Thoracic aorta (tissue), 2 donors: ENCODE data around the gene KRT12. TPM values are rescaled to one million over a fixed set of nuclear protein-coding genes. Genes with fewer than 3 reads are reported as not detected.

Experiments used
- ATAC-seq: fragments of 150-250 bp; one replicate; pipeline ENCODE4 v1.8.0; 2017; ENCODE audit warnings: low read depth; ENCODE audit not compliant: insufficient number of reproducible peaks, low FRiP score
- DNase-seq: peaks from one replicate; pipeline ENCODE4 v3.0.0-alpha.2; 2020; ENCODE audit warnings: low spot score
- H3K27ac ChIP-seq, 2 donors: fragments of 200-600 bp; sonication (generic); 1 replicate in 1 of 2; 2 replicates in 1 of 2; pipeline ENCODE4 v1.5.1; 2016; ENCODE audit warnings: mild to moderate bottlenecking in 2 of 2, moderate library complexity in 2 of 2
- H3K27me3 ChIP-seq: fragments of 200-600 bp; sonication (generic); replicated peaks from 2 replicates; pipeline ENCODE4 v1.6.0; 2016; ENCODE audit warnings: mild to moderate bottlenecking; ENCODE audit not compliant: insufficient read depth
- H3K36me3 ChIP-seq: fragments of 200-600 bp; sonication (generic); one replicate; pipeline ENCODE4 v1.5.1; 2016
- H3K4me1 ChIP-seq, 2 donors: fragments of 200-600 bp; sonication (generic); 1 replicate in 1 of 2; 2 replicates in 1 of 2; pipeline versions ENCODE4 v1.5.1 to v1.6.0; 2016; ENCODE audit warnings: low read depth in 2 of 2, mild to moderate bottlenecking in 1 of 2; ENCODE audit not compliant: control insufficient read depth in 1 of 2
- H3K4me3 ChIP-seq: fragments of 200-600 bp; sonication (generic); 2 replicates; pipeline ENCODE4 v1.5.1; 2016; ENCODE audit warnings: mild to moderate bottlenecking
- H3K9me3 ChIP-seq: fragments of 200-600 bp; sonication (generic); 2 replicates; pipeline ENCODE4 v1.5.1; 2016
- CTCF ChIP-seq: fragments of 200-600 bp; sonication (generic); IDR thresholded peaks from one replicate; pipeline ENCODE4 v1.5.1; 2019; ENCODE audit warnings: antibody characterized with exemption
- total RNA-seq, 2 donors: library from RNA; depleted of rRNA; stranded (reverse); fragments of >200 nt; gene quantifications; one replicate each; pipeline versions ENCODE4 v1.1.0 to v1.2.3, GENCODE V29; 2016

Gene KRT12
- total RNA-seq, 2 donors from 2014 or later, result not detected

GRCh38 chr17:40883626-40884334, 16.8 kb upstream of the KRT12 start:
- H3K4me3 ChIP-seq, result no peak overlapping the region

GRCh38 chr17:40883031-40883430, 16.0 kb upstream of the KRT12 start:
- no peaks in the 10 kb centered on the region for H3K4me1 ChIP-seq

More at GRCh38 chr17:40883626-40884334, 16.8 kb upstream of the KRT12 start:
- Histone ChIP-seq H3K27me3 (no peaks in the 10 kb centered on the region), H3K36me3 (no peaks in the 10 kb centered on the region), H3K27ac (no peak overlapping the region), H3K9me3 (no peaks in the 10 kb centered on the region), H3K4me1 (no peaks in the 10 kb centered on the region)
- no peak for ATAC-seq
- TF ChIP-seq CTCF, result no peak
- DNase-seq, result no peak

GRCh38 chr17:40879026-40879425, 12.0 kb upstream of the KRT12 start:
- no peak for TF ChIP-seq CTCF
- no peaks in the 10 kb centered on the region for H3K36me3 ChIP-seq
- H3K27ac ChIP-seq, result no peak overlapping the region
- no peaks in the 10 kb centered on the region for H3K27me3 ChIP-seq
- no peak for ATAC-seq
- H3K4me3 ChIP-seq, result no peak overlapping the region
- H3K9me3 ChIP-seq, result no peaks in the 10 kb centered on the region
- no peak for DNase-seq
- H3K4me1 ChIP-seq, result no peaks in the 10 kb centered on the region

More at GRCh38 chr17:40883031-40883430, 16.0 kb upstream of the KRT12 start:
- DNase-seq (no peak), ATAC-seq (no peak)
- no peaks in the 10 kb centered on the region for H3K27me3 ChIP-seq
- H3K9me3 ChIP-seq, result no peaks in the 10 kb centered on the region
- TF ChIP-seq CTCF, result no peak
- no peaks in the 10 kb centered on the region for H3K36me3 ChIP-seq
- H3K4me3 ChIP-seq, result no peak overlapping the region
- H3K27ac ChIP-seq, result no peak overlapping the region

GRCh38 chr17:40878044-40878443, 11.0 kb upstream of the KRT12 start:
- ATAC-seq (no peak), DNase-seq (no peak)
- Histone ChIP-seq H3K4me1 (no peaks in the 10 kb centered on the region), H3K9me3 (no peaks in the 10 kb centered on the region), H3K4me3 (no peak overlapping the region), H3K36me3 (no peaks in the 10 kb centered on the region), H3K27me3 (no peaks in the 10 kb centered on the region), H3K27ac (no peak overlapping the region)
- no peak for TF ChIP-seq CTCF

GRCh38 chr17:40873801-40874200, 6.8 kb upstream of the KRT12 start:
- Histone ChIP-seq H3K4me1 (no peaks in the 10 kb centered on the region), H3K27ac (no peak overlapping the region), H3K4me3 (no peak overlapping the region), H3K27me3 (no peaks in the 10 kb centered on the region), H3K9me3 (no peaks in the 10 kb centered on the region), H3K36me3 (no peaks in the 10 kb centered on the region)
- TF ChIP-seq CTCF, result no peak
- ATAC-seq, result no peak
- no peak for DNase-seq
